Spinal cord (tissue), 10 donors: ENCODE measurements around the gene PRR35. TPM values are rescaled to one million over a fixed set of nuclear protein-coding genes. Genes with fewer than 3 reads are reported as not detected.

Source experiments
- DNase-seq, 6 donors: peaks; one replicate each; pipeline versions ENCODE4 v3.0.0 to v3.0.0-alpha.2; 2013 to 2015; ENCODE audit warnings: low spot score in 6 of 6, low read depth in 4 of 6
- H3K27ac ChIP-seq: one replicate; pipeline ENCODE4 v1.5.1; 2013; ENCODE audit warnings: low read depth, low read length, control low read depth
- H3K27me3 ChIP-seq: one replicate; pipeline ENCODE4 v1.6.1; 2013; ENCODE audit warnings: low read length; ENCODE audit not compliant: control insufficient read depth, insufficient read depth
- H3K36me3 ChIP-seq: one replicate; pipeline ENCODE4 v1.6.1; 2013; ENCODE audit warnings: low read length; ENCODE audit not compliant: control insufficient read depth, insufficient read depth
- H3K4me1 ChIP-seq: one replicate; pipeline ENCODE4 v1.6.1; 2013; ENCODE audit warnings: low read length; ENCODE audit not compliant: control insufficient read depth, insufficient read depth
- H3K4me3 ChIP-seq: one replicate; pipeline ENCODE4 v1.5.1; 2013; ENCODE audit warnings: low read depth, low read length, control low read depth
- H3K9me3 ChIP-seq: one replicate; pipeline ENCODE4 v1.6.1; 2013; ENCODE audit warnings: low read length; ENCODE audit not compliant: control insufficient read depth, insufficient read depth
- WGBS: methylation state at CpG from one replicate; pipeline ENCODE4 v1.1.5; 2013; ENCODE audit warnings: missing lambda C conversion rate; ENCODE audit not compliant: insufficient coverage; 5-methylcytosine and 5-hydroxymethylcytosine counted together
- polyA plus RNA-seq, 2 donors: library from polyadenylated mRNA; unstranded; fragments of 120-200 nt; gene quantifications; one replicate each; pipeline ENCODE4 v1.2.1, GENCODE V29; 2013; ENCODE audit not compliant: insufficient read length in 2 of 2
- total RNA-seq, 2 donors: library from RNA; depleted of rRNA in 1 of 2; stranded (reverse); fragments of 120-200 nt in 1 of 2; fragments of >200 nt in 1 of 2; gene quantifications; one replicate each; pipeline versions ENCODE4 v1.2.3 to v1.2.4, GENCODE V29; 2013 to 2014
- donor health status: healthy.

Gene PRR35
- total and polyA plus RNA-seq, 4 donors, result 0.06 to 0.14 TPM; not detected in 2

DNA sequence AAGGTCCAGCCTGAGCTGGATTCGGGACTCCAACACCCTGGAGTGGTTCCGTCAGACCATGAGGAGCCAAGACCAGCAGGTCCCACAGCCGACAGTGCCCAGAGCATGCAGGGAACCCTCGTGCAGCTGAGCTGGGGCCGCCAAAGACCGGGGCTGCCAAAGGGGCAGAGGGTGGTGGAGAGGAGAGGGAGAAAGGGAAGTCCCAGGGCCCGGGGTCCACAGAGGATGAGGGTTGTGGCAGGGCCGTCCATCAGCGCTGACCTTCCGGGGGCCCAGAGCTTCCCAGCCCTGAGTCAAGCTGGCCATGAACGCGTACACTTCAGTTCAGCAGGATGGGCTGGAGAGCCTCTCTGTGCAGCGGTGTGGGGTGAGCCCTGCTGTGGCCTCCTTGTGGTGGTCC lies 39.3 kb upstream of the PRR35 start:
- WGBS, result 96% methylated on average over 13 of the region's 13 CpGs
- no peak overlapping the region for H3K27ac ChIP-seq
- no peak overlapping the region for H3K4me3 ChIP-seq
- peaks cover 93% of the 10 kb centered on the region for H3K36me3 ChIP-seq
- DNase-seq, result no peak
- peaks cover 24% of the 10 kb centered on the region for H3K4me1 ChIP-seq
- H3K9me3 ChIP-seq, result no peaks in the 10 kb centered on the region
- no peaks in the 10 kb centered on the region for H3K27me3 ChIP-seq

DNA sequence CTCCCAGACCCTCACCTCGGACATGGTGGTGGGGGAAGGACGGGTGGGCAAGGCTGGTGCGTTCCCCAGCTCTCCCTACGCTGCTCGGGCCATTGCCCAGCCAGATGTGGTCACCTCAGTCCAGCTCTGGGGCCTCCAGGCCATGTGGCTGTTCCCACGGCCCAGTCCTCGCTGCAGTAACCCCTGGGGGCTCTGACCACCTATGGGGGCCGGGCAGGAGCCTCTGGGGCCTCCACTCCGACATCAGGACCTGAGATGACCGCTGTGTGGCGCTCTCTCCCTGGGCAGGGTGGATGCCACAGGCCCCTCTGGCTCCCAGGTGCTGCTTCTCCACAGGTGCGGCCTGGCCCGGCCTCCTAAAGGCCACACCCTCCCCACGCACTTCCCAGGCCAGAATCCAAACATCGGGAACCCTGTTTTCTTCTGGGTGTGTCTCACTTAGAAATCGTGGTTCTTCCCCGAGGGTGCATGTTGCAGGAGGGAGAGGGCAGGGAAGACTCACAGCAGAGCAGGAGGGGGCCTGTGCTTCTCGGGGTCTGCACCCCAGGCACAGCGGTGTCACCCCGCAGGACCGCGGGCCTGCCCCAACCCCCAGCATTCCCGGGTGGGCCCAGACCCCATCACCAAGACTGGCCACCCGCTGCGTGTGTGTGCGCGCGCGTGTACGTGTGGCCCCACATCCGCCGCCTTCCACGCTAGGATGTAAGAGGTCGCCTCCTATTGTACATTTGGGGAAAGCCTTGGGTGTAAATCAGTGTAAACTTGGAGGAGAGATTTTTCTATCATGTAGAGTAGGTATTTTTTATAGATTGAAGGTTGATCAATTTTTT lies 38.6 kb upstream of the PRR35 start:
- WGBS, result 71% methylated on average over 18 of the region's 34 CpGs
- Histone ChIP-seq H3K27me3 (no peaks in the 10 kb centered on the region), H3K4me3 (no peak overlapping the region), H3K9me3 (no peaks in the 10 kb centered on the region), H3K4me1 (peaks cover 31% of the 10 kb centered on the region), H3K27ac (no peak overlapping the region), H3K36me3 (peaks cover 86% of the 10 kb centered on the region)
- DNase-seq, result no peak

DNA sequence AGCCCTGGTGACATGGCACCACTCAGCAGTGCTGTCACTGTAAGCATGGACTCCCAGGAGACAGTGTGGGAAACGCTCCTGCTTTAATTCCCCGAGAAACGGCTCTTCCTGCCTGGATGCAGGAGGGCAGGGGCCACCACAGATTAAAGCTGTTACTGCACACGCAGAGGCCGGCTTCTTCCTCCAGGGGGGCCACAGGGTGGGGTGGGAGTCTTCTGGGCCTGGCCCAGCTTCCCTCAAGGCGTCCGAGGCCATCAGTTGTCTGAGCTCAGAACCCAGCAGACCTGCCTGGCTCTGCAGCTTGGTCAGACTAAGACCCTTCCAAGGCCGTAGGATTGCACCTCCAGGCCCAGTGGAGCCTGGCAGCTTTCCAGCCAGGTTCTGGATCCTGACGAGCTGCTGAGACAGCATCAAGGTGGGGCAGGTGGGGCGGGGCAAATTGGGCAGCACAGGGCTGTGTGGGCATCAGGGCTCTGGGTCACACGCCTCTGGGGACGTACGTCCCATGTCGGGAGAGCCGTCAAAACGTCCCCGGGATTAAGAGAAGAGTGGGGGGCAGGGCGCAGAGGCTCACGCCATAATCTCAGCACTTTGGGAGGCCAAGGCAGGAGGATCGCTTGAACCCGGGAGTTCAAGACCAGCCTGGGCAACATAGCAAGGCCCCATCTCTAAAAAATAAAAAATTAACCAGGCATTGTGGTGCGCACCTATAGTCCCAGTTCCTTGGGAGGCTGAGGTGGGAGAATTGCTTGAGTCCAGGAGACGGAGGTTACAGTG lies 37.7 kb upstream of the PRR35 start:
- Histone ChIP-seq H3K4me3 (no peak overlapping the region), H3K9me3 (no peaks in the 10 kb centered on the region), H3K27ac (no peak overlapping the region), H3K27me3 (no peaks in the 10 kb centered on the region), H3K4me1 (peaks cover 35% of the 10 kb centered on the region), H3K36me3 (peaks cover 77% of the 10 kb centered on the region)
- no peak for DNase-seq
- 79% methylated on average over 23 of the region's 23 CpGs for WGBS

DNA sequence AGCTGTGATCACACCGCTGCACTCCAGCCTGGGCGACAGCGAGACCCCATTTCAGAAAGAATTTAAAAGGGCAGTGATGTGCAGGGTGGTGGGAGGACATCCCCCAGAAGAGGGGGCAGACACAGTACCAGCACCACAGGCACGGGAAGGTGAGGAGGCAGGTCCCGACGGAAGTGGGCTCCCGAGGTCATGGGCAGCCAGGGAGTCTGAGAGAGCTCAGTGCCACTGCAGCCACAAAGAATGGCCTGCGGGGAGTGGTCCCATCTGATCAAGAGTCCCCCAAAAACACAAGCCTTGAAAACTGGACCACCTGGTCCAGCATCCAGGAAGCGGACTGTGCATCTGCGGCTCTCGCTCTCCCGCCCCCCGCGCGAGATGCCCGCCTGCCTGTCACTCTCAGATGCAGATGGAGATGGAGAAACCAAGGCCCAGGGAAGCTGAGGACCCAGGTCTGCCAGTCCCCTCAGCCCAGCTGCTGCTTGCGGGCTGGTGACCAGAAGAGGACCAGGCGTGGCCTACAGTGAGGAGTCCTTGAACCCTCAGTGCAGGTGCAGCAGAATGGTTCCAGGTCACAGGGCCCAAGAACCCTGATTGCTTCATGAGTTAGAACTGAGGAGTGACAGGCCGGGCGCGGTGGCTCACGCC lies 37.0 kb upstream of the PRR35 start:
- Histone ChIP-seq H3K4me3 (no peak overlapping the region), H3K4me1 (peaks cover 36% of the 10 kb centered on the region), H3K9me3 (no peaks in the 10 kb centered on the region), H3K27ac (no peak overlapping the region), H3K27me3 (no peaks in the 10 kb centered on the region), H3K36me3 (peaks cover 74% of the 10 kb centered on the region)
- no peak for DNase-seq
- 93% methylated on average over 22 of the region's 22 CpGs for WGBS

DNA sequence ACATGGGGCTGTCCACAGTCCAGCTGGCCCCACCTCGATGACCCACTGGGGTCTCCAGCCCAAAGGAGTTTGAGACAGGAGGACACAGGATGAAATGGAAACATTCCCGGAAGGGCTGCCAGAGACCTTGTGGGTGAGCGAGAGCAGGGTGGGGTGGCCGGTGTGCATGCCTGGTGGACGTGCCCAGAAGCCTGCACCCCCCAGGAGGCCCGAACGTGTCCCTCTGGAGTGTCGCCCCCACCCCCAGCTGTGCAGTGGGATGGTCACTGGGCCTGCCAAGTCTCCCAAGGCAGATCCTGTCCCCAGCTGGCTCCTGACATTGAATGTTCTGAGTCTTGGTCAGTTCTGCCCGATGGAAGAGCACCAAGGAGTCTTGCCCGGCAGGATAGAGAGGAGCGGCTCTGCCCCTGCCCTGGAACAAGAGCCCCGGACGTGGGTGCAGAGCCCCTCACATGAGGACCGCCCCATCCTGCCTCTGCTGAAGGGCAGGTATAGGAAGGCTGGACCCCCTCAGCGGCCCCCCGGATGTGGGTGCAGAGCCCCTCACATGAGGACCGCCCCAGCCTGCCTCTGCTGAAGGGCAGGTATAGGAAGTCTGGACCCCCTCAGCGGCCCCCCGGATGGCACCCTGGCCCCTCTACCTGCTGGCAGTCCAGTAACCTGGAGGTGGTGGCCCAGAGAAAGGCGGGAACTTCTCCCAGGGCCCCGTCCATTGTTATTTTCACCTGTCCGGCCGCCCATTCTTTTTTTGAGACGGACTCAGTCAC lies 35.7 kb upstream of the PRR35 start:
- Histone ChIP-seq H3K27ac (no peak overlapping the region), H3K9me3 (no peaks in the 10 kb centered on the region), H3K4me3 (no peak overlapping the region), H3K4me1 (peaks cover 48% of the 10 kb centered on the region), H3K36me3 (peaks cover 66% of the 10 kb centered on the region), H3K27me3 (no peaks in the 10 kb centered on the region)
- no peak for DNase-seq
- 85% methylated on average over 24 of the region's 24 CpGs for WGBS

DNA sequence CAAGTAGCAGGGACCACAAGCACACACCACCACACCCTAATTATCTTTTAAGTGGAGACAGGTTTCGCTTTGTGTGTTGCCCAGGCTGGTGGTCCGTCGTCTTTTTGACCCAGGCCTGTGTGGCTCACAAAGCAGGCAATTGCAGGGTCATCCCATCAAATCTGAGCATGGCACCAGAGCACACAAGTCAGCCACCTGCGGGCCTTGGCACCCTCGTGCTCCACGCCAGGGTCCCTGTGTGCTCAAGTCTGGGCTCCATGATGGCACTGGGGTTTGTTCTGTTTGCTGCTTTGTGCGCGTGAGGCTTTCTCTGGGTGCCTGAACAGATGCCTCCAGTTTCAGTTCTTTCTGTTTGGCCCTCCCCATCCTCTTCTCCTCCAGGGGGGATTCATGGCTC lies 35.1 kb upstream of the PRR35 start:
- Histone ChIP-seq H3K27me3 (no peaks in the 10 kb centered on the region), H3K9me3 (no peaks in the 10 kb centered on the region), H3K36me3 (peaks cover 66% of the 10 kb centered on the region), H3K4me3 (no peak overlapping the region), H3K27ac (no peak overlapping the region), H3K4me1 (peaks cover 55% of the 10 kb centered on the region)
- DNase-seq, result no peak
- WGBS, result 90% methylated on average over 8 of the region's 8 CpGs

DNA sequence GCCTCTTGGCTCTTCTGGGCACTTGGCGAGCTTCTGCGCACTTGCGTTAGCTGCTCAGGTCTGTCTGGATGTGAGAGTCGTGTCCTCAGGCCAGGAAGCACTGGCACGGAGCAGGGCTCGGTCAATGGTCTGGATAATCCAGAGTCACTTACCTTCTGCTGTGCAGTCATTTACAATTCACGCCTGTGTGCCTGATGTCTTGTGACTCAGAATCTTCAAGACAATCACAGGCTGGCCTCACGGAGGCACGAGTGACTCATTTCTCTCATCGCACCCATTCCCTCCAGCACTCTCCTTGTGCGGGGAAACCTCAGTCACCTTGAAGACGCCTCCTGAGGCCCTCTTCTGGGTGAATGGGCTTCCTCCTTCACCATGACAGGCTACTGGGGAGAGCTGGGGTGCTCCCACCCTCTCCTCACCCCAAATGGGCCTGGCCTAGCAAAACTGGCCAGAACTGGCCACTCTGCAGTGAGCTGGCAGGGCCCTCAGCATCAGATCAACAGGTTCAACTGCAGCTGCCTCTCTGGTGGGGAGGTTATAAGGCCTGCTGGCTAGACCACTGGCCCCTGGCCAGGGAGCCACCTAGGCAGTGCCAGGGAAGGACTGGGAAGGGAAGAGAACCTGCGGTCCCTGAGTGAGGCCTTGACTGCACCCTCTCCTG lies 34.5 kb upstream of the PRR35 start:
- 78% methylated on average over 13 of the region's 13 CpGs for WGBS
- Histone ChIP-seq H3K27me3 (no peaks in the 10 kb centered on the region), H3K9me3 (no peaks in the 10 kb centered on the region), H3K4me3 (peak overlapping the region; percentile 77), H3K27ac (no peak overlapping the region), H3K36me3 (peaks cover 66% of the 10 kb centered on the region), H3K4me1 (peaks cover 58% of the 10 kb centered on the region)
- DNase-seq, result peak in 1 of 6 donors; percentile 18

DNA sequence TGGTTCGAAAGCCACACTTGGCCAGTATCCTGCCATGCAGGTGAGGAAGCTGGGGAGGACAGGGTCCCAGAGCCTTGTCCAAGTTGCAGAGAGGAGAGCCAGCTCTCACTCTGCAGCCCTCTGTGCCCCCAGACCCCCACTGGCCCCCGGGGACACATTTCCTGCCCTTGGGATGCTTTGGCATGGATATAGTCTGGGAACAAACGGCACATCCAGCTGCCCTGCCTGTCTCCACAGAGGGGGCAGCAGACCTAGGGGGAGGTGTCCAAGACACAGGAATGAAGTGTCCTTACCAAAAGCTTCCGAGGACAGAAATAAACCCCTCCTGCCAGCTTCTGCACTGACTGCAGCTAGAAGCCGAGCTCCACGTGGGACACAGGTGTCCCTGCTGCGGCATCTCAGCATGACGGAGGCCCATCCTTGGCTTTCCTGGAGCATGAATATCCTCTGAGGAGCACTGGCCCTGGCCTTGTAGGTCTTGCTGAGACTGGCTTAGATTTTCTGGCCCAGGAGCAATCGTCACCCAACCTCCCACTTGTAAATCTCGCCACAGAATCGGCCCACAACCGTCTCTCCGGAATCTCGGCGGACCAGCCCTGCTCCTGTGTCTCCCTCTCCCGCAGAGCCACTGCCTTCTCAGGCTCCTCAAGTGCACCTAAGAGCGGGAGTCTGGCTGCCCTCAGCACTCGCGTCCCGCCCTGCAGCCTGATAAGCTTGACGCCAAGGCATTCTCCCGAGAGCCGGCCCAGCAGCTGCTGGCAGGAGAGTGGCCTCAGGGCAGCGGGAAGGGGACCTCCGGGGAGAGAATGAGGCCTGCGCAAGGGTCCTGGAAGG lies 33.8 kb upstream of the PRR35 start:
- Histone ChIP-seq H3K36me3 (peaks cover 64% of the 10 kb centered on the region), H3K27me3 (no peaks in the 10 kb centered on the region), H3K4me3 (peak overlapping the region; percentile 77), H3K9me3 (no peaks in the 10 kb centered on the region), H3K4me1 (peaks cover 57% of the 10 kb centered on the region), H3K27ac (peak overlapping the region; percentile 93)
- WGBS, result 8% methylated on average over 26 of the region's 26 CpGs
- DNase-seq, result peak in 3 of 6 donors; percentile 9 to 11 (median 11)
